DND-41 (cell line): ENCODE measurements around the gene SGPL1.

Experiments used
- ATAC-seq: fragments of 200-7000 bp; cut with Tn5 transposase; 3 replicates; pipeline ENCODE4 v1.9.1; 2021; ENCODE audit warnings: low read depth; ENCODE audit not compliant: insufficient read depth
- DNase-seq: peaks from one replicate; pipeline ENCODE4 v3.0.0-alpha.2; 2020
- H2AFZ ChIP-seq: 2 replicates; pipeline ENCODE4 v1.6.0; 2012; ENCODE audit warnings: low read depth, low read length
- H3K27ac ChIP-seq: 2 replicates; pipeline ENCODE4 v1.5.1; 2012; ENCODE audit warnings: low read length, inconsistent platforms
- H3K27me3 ChIP-seq: fragments of 200-600 bp; sonication (generic); 2 replicates; pipeline ENCODE4 v1.6.0; 2012; ENCODE audit warnings: low read length, mild to moderate bottlenecking, inconsistent platforms; ENCODE audit not compliant: insufficient read depth, poor library complexity
- H3K36me3 ChIP-seq: 2 replicates; pipeline ENCODE4 v1.5.1; 2012; ENCODE audit warnings: low read length, inconsistent platforms; ENCODE audit not compliant: insufficient read depth
- H3K4me1 ChIP-seq: 2 replicates; pipeline ENCODE4 v1.5.1; 2012; ENCODE audit warnings: mild to moderate bottlenecking, low read length; ENCODE audit not compliant: insufficient read depth
- H3K4me2 ChIP-seq: 2 replicates; pipeline ENCODE4 v1.6.0; 2012; ENCODE audit warnings: mild to moderate bottlenecking, moderate library complexity, low read length, inconsistent platforms; ENCODE audit not compliant: insufficient read depth
- H3K4me3 ChIP-seq, 2 experiments: fragments of 200-600 bp in 1 of 2; shearing (Covaris generic) in 1 of 2; 2 replicates each; pipeline ENCODE4 v1.5.1; 2012 to 2016; ENCODE audit warnings: inconsistent platforms in 2 of 2, low read length in 2 of 2, mild to moderate bottlenecking in 2 of 2, low read depth in 1 of 2, moderate library complexity in 1 of 2
- H3K79me2 ChIP-seq: 2 replicates; pipeline ENCODE4 v1.6.0; 2012; ENCODE audit warnings: low read length, inconsistent platforms; ENCODE audit not compliant: insufficient read depth
- H3K9ac ChIP-seq: 2 replicates; pipeline ENCODE4 v1.6.0; 2012; ENCODE audit warnings: low read depth, mild to moderate bottlenecking, inconsistent platforms, low read length, moderate library complexity
- H3K9me3 ChIP-seq: 2 replicates; pipeline ENCODE4 v1.5.1; 2012; ENCODE audit warnings: low read length, moderate library complexity, mild to moderate bottlenecking, inconsistent platforms; ENCODE audit not compliant: insufficient read depth, severe bottlenecking
- H4K20me1 ChIP-seq: 2 replicates; pipeline ENCODE4 v1.6.0; 2012; ENCODE audit warnings: low read length; ENCODE audit not compliant: insufficient read depth
- CTCF ChIP-seq: IDR thresholded peaks from 2 replicates; pipeline ENCODE4 v1.5.1; 2012; ENCODE audit warnings: borderline replicate concordance, low read length, moderate library complexity, mild to moderate bottlenecking; ENCODE audit not compliant: poor library complexity, severe bottlenecking; ENCODE audit errors: extremely low read depth
- EZH2 ChIP-seq: IDR thresholded peaks from 3 replicates; pipeline ENCODE4 v1.6.1; 2012; ENCODE audit warnings: borderline replicate concordance, low read depth, mild to moderate bottlenecking, moderate library complexity, low read length, inconsistent platforms; ENCODE audit not compliant: severe bottlenecking

The SGPL1 gene

GRCh38 chr10:70778267-70778924, 37.4 kb upstream of the SGPL1 start:
- H3K79me2 ChIP-seq: no peaks in the 10 kb centered on the region
- H3K27me3 ChIP-seq: no peaks in the 10 kb centered on the region
- ATAC-seq (no peak), DNase-seq (no peak)
- no peak overlapping the region for H3K4me3 ChIP-seq
- H3K36me3 ChIP-seq: no peaks in the 10 kb centered on the region
- H3K4me1 ChIP-seq: no peaks in the 10 kb centered on the region
- H4K20me1 ChIP-seq: no peaks in the 10 kb centered on the region; the same call in 1 of the 2 replicates
- no peak overlapping the region for H3K27ac ChIP-seq
- no peaks in the 10 kb centered on the region for H3K9me3 ChIP-seq
- no peak overlapping the region for H3K4me2 ChIP-seq
- no peak for TF ChIP-seq CTCF
- no peak for TF ChIP-seq EZH2
- no peak overlapping the region for H2AFZ ChIP-seq
- H3K9ac ChIP-seq: no peak overlapping the region

GRCh38 chr10:70779088-70779487, 36.7 kb upstream of the SGPL1 start:
- ATAC-seq: no peak
- Histone ChIP-seq H3K36me3 (no peaks in the 10 kb centered on the region), H3K27ac (no peak overlapping the region), H3K4me1 (no peaks in the 10 kb centered on the region), H3K27me3 (no peaks in the 10 kb centered on the region), H2AFZ (no peak overlapping the region), H3K9ac (no peak overlapping the region), H4K20me1 (no peaks in the 10 kb centered on the region; the same call in 1 of the 2 replicates), H3K9me3 (no peaks in the 10 kb centered on the region), H3K4me3 (no peak overlapping the region), H3K79me2 (no peaks in the 10 kb centered on the region), H3K4me2 (no peak overlapping the region)
- TF ChIP-seq CTCF (no peak), EZH2 (no peak)
- DNase-seq: no peak

GRCh38 chr10:70779511-70780369, 36.0 kb upstream of the SGPL1 start:
- ATAC-seq: no peak
- Histone ChIP-seq H3K4me2 (no peak overlapping the region), H4K20me1 (no peaks in the 10 kb centered on the region; the same call in 1 of the 2 replicates)

More at GRCh38 chr10:70779511-70780369, 36.0 kb upstream of the SGPL1 start:
- Histone ChIP-seq H3K9me3 (no peaks in the 10 kb centered on the region), H3K4me3 (no peak overlapping the region), H3K4me1 (no peaks in the 10 kb centered on the region), H3K79me2 (no peaks in the 10 kb centered on the region), H2AFZ (no peak overlapping the region), H3K9ac (no peak overlapping the region), H3K36me3 (no peaks in the 10 kb centered on the region), H3K27ac (no peak overlapping the region), H3K27me3 (no peaks in the 10 kb centered on the region)
- TF ChIP-seq EZH2 (no peak), CTCF (no peak)
- DNase-seq: no peak
